Prostate gland (tissue), 2 donors: ENCODE data around the gene CDV3. TPM values are rescaled to one million over a fixed set of nuclear protein-coding genes. Genes with fewer than 3 reads are reported as not detected.

Source experiments
- DNase-seq: peaks from one replicate; pipeline ENCODE4 v3.0.0-alpha.2; 2019; ENCODE audit warnings: low spot score
- H3K27ac ChIP-seq, 2 donors: fragments of 200-600 bp; sonication (generic); 2 replicates each; pipeline ENCODE4 v1.5.1; 2017 to 2019
- H3K27me3 ChIP-seq: fragments of 200-600 bp; sonication (generic); replicated peaks from 2 replicates; pipeline ENCODE4 v1.5.1; 2019; ENCODE audit not compliant: insufficient read depth
- H3K36me3 ChIP-seq, 2 donors: fragments of 200-600 bp; sonication (generic); 1 replicate in 1 of 2; 2 replicates in 1 of 2; pipeline versions ENCODE4 v1.5.1 to v1.8.1; 2017 to 2019
- H3K4me1 ChIP-seq: fragments of 200-600 bp; sonication (generic); replicated peaks from 2 replicates; pipeline ENCODE4 v1.5.1; 2019
- H3K4me3 ChIP-seq, 2 donors: fragments of 200-600 bp; sonication (generic); 2 replicates each; pipeline ENCODE4 v1.5.1; 2017 to 2019
- H3K9me3 ChIP-seq: fragments of 200-600 bp; sonication (generic); 2 replicates; pipeline ENCODE4 v1.5.1; 2017
- POLR2A ChIP-seq: fragments of 450-650 bp; IDR thresholded peaks from one replicate; pipeline ENCODE4 v1.6.1; 2016; ENCODE audit warnings: antibody characterized with exemption, mild to moderate bottlenecking
- POLR2AphosphoS5 ChIP-seq: sonication (generic); formaldehyde crosslinking; IDR thresholded peaks from one replicate; pipeline ENCODE4 v1.6.1; 2017; ENCODE audit warnings: antibody characterized with exemption
- WGBS: methylation state at CpG from one replicate; pipeline ENCODE4 v1.1.5; 2018; 5-methylcytosine and 5-hydroxymethylcytosine counted together
- intact Hi-C: fragments of 100-400 bp; cut with DNase I; formaldehyde crosslinking; loops from one replicate; pipeline ENCODE4 v1.14.2; 2022
- total RNA-seq, 2 donors: library from RNA; depleted of rRNA; stranded (reverse); fragments of >200 nt; gene quantifications; one replicate each; pipeline ENCODE4 v1.1.0, GENCODE V29; 2016
- TF ChIP-seq, protein P1 (sequence below), 4 experiments: fragments of 200-600 bp in 2 of 4; fragments of 450-650 bp in 2 of 4; sonication (generic) in 2 of 4; IDR thresholded peaks; 1 replicate in 3 of 4; 2 replicates in 1 of 4; pipeline ENCODE4 v1.5.1; 2016 to 2019; ENCODE audit warnings: antibody characterized with exemption in 4 of 4, mild to moderate bottlenecking in 2 of 4, moderate library complexity in 2 of 4

Gene CDV3
- total RNA-seq, 2 donors from 2014 or later = 68.8 to 105 TPM

DNA sequence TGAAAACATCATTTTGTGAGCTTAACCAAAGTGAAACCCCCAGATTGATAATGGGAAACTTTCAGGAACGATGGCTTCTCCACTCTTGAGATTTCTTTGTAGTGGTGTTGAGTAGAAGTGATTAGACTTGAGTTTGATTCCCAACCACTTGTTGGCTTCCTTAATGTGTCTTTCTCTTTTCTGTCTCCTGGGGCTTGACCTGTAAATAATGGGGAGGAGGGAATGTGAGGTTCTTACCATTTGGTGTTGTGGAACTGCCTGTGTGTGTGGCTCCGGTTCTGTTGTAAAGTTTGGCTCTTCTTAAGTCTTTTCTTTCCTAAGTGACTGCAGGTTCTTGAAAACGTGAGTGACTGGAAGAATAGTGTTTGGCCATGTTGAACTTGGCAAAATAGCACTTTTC lies 2.7 kb downstream of the CDV3 start:
- H3K27ac ChIP-seq = no peak overlapping the region
- 35% methylated on average over 3 of the region's 3 CpGs for WGBS
- H3K4me1 ChIP-seq = peaks cover 9% of the 10 kb centered on the region
- DNase-seq = no peak
- no peak for TF ChIP-seq POLR2A
- no peak for TF ChIP-seq POLR2AphosphoS5
- TF ChIP-seq, protein P1, sequence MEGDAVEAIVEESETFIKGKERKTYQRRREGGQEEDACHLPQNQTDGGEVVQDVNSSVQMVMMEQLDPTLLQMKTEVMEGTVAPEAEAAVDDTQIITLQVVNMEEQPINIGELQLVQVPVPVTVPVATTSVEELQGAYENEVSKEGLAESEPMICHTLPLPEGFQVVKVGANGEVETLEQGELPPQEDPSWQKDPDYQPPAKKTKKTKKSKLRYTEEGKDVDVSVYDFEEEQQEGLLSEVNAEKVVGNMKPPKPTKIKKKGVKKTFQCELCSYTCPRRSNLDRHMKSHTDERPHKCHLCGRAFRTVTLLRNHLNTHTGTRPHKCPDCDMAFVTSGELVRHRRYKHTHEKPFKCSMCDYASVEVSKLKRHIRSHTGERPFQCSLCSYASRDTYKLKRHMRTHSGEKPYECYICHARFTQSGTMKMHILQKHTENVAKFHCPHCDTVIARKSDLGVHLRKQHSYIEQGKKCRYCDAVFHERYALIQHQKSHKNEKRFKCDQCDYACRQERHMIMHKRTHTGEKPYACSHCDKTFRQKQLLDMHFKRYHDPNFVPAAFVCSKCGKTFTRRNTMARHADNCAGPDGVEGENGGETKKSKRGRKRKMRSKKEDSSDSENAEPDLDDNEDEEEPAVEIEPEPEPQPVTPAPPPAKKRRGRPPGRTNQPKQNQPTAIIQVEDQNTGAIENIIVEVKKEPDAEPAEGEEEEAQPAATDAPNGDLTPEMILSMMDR (IDR thresholded peaks at IDR 0.05) = no peak
- H3K4me3 ChIP-seq = no peak overlapping the region
- no peaks in the 10 kb centered on the region for H3K27me3 ChIP-seq
- no peaks in the 10 kb centered on the region for H3K9me3 ChIP-seq
- H3K36me3 ChIP-seq = no peaks in the 10 kb centered on the region
- intact Hi-C loops = loop anchor here (10.0 kb wide), 1 partner anchor 101 kb away; no protein-coding TSS in a partner anchor

- no peaks in the 10 kb centered on the region for H3K9me3 ChIP-seq
- peaks cover 9% of the 10 kb centered on the region for H3K4me1 ChIP-seq
- WGBS = 4% methylated on average over 1 of the region's 1 CpG
- no peaks in the 10 kb centered on the region for H3K27me3 ChIP-seq
- DNase-seq = no peak
- intact Hi-C loops = loop anchor here (10.0 kb wide), 1 partner anchor 104 kb away; no protein-coding TSS in a partner anchor
- H3K36me3 ChIP-seq = no peaks in the 10 kb centered on the region
- no peak for TF ChIP-seq POLR2AphosphoS5
- TF ChIP-seq, protein P1 (IDR thresholded peaks at IDR 0.05) = peak in 3 of 4 experiments; percentile 47 to 61 (median 59)
- H3K27ac ChIP-seq = no peak overlapping the region
- no peak overlapping the region for H3K4me3 ChIP-seq
Measured at GRCh38 chr3:133578548-133579191, 5.2 kb downstream of the CDV3 start.

- H3K9me3 ChIP-seq = no peaks in the 10 kb centered on the region
- no peak overlapping the region for H3K4me3 ChIP-seq
- no peaks in the 10 kb centered on the region for H3K27me3 ChIP-seq
- WGBS = 95% methylated on average over 6 of the region's 6 CpGs
- TF ChIP-seq POLR2AphosphoS5 = no peak
- no peaks in the 10 kb centered on the region for H3K36me3 ChIP-seq
- H3K27ac ChIP-seq = no peak overlapping the region
- no peak for DNase-seq
- intact Hi-C loops = no loop called here
- peaks cover 3% of the 10 kb centered on the region for H3K4me1 ChIP-seq
Measured at GRCh38 chr3:133583396-133583795, 9.9 kb downstream of the CDV3 start.

GRCh38 chr3:133588035-133588434 lies 14.5 kb downstream of the CDV3 start:
- Histone ChIP-seq H3K27ac (no peak overlapping the region), H3K4me3 (no peak overlapping the region), H3K9me3 (no peaks in the 10 kb centered on the region), H3K4me1 (peaks cover 8% of the 10 kb centered on the region), H3K27me3 (no peaks in the 10 kb centered on the region), H3K36me3 (no peaks in the 10 kb centered on the region)
- TF ChIP-seq POLR2A (no peak), POLR2AphosphoS5 (peak; percentile 57)
- TF ChIP-seq, protein P1 (IDR thresholded peaks at IDR 0.05) = no peak
- DNase-seq = peak; percentile 13
- WGBS = 51% methylated on average over 4 of the region's 4 CpGs
- intact Hi-C loops = no loop called here

DNA sequence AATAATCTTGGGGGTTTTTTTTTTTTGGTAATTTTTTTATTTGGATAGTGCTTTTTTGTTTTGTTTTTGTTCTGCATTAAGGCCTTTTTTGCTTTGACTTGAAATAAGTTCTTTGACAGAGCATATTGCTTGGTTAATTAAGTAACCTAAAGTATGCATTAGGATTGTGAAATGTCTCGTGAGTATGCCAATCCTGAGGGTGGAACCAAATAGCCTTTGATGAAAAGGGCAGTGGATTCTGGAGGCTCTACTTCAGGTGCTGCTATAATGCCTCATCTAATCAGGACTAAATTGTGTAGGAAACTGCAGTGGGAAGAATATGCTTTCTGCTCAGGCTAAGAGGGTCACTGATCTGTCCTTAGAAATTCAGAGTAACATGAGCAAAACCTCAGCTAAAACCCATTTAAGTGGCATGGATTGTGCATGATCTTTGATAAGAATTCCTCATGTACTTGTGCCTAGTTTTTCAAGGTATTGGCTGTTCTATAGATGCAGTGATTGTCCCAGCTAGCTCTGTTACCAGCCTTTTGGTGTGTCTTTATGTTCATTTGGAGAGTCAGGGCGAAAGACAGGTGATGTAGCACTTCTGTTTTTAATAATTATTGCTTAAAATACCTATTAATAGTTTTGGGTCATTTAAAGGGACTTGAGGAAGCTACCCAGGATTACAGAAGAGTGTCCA lies 15.4 kb downstream of the CDV3 start:
- intact Hi-C loops = no loop called here
- no peak for DNase-seq
- peaks cover 8% of the 10 kb centered on the region for H3K4me1 ChIP-seq
- no peaks in the 10 kb centered on the region for H3K9me3 ChIP-seq
- no peak overlapping the region for H3K4me3 ChIP-seq
- 74% methylated on average over 2 of the region's 2 CpGs for WGBS
- H3K27ac ChIP-seq = no peak overlapping the region
- H3K27me3 ChIP-seq = no peaks in the 10 kb centered on the region
- TF ChIP-seq POLR2A (no peak), POLR2AphosphoS5 (no peak)
- TF ChIP-seq, protein P1 (IDR thresholded peaks at IDR 0.05) = no peak
- no peaks in the 10 kb centered on the region for H3K36me3 ChIP-seq
